CD4-positive, alpha-beta T cell treated with Interleukin-12 subunit alpha and Interleukin-12 subunit beta, for 1 hour (primary cell): ENCODE results near the gene PSMG3.
"Not testable (repeated sequence)": the region's sequence is repeated elsewhere in the genome, so short reads cannot be mapped to it uniquely, and the experiment has no call there.

ENCODE experiments used
- DNase-seq: peaks from one replicate; pipeline ENCODE4 v3.0.0-alpha.2; 2020

PSMG3 gene

GRCh38 chr7:1531263-1531978, 38.4 kb downstream of the PSMG3 start:
- DNase-seq, result peak; percentile 65

- DNase-seq, result no peak
Measured at GRCh38 chr7:1530946-1531262, 38.9 kb downstream of the PSMG3 start.

- no peak for DNase-seq
Measured at GRCh38 chr7:1529383-1530116, 40.3 kb downstream of the PSMG3 start.

GRCh38 chr7:1526271-1526754, 43.5 kb downstream of the PSMG3 start:
- no peak for DNase-seq

GRCh38 chr7:1525409-1525808, 44.4 kb downstream of the PSMG3 start:
- no peak for DNase-seq

GRCh38 chr7:1523844-1524243, 46.0 kb downstream of the PSMG3 start:
- DNase-seq, result no peak

- DNase-seq, result no peak
Measured at GRCh38 chr7:1523208-1523607, 46.6 kb downstream of the PSMG3 start.

GRCh38 chr7:1521456-1521855, 48.4 kb downstream of the PSMG3 start:
- DNase-seq, result no peak

- DNase-seq, result no peak
Measured at GRCh38 chr7:1520539-1521234, 49.1 kb downstream of the PSMG3 start.

- not testable (repeated sequence) for DNase-seq
Measured at GRCh38 chr7:1519322-1519922, 50.4 kb downstream of the PSMG3 start.
